ENCODE results near the gene DUSP9.

The DUSP9 gene

GRCh38 chrX:153626025-153626633 is 20.9 kb upstream of the DUSP9 start:
- no peak for TF ChIP-seq POLR2A (IDR thresholded peaks at IDR 0.05; ENCODE audit: low read depth, low read length)
- DNase-seq (ENCODE audit: insufficient read length, low spot score) = no peak
- FAIRE-seq = no peak

- no peak for TF ChIP-seq POLR2A (IDR thresholded peaks at IDR 0.05; ENCODE audit: low read depth, low read length)
- DNase-seq (ENCODE audit: insufficient read length, low spot score) (no peak), FAIRE-seq (no peak)
These were observed 19.9 kb upstream of the DUSP9 start for GRCh38 chrX:153626863-153627674.

- DNase-seq (ENCODE audit: insufficient read length, low spot score) (no peak), FAIRE-seq (no peak)
These were observed 19.3 kb upstream of the DUSP9 start for GRCh38 chrX:153627675-153628111.

GRCh38 chrX:153628129-153628528 is 18.9 kb upstream of the DUSP9 start:
- DNase-seq (ENCODE audit: insufficient read length, low spot score) (no peak), FAIRE-seq (no peak)
- no peak for TF ChIP-seq POLR2A (IDR thresholded peaks at IDR 0.05; ENCODE audit: low read depth, low read length)

More at GRCh38 chrX:153627675-153628111, 19.3 kb upstream of the DUSP9 start:
- no peak for TF ChIP-seq POLR2A (IDR thresholded peaks at IDR 0.05; ENCODE audit: low read depth, low read length)

GRCh38 chrX:153628665-153629064 is 18.3 kb upstream of the DUSP9 start:
- no peak for TF ChIP-seq POLR2A (IDR thresholded peaks at IDR 0.05; ENCODE audit: low read depth, low read length)
- FAIRE-seq (no peak), DNase-seq (ENCODE audit: insufficient read length, low spot score) (no peak)

- FAIRE-seq = no peak
- DNase-seq (ENCODE audit: insufficient read length, low spot score) = no peak
- no peak for TF ChIP-seq POLR2A (IDR thresholded peaks at IDR 0.05; ENCODE audit: low read depth, low read length)
These were observed 15.7 kb upstream of the DUSP9 start for GRCh38 chrX:153631346-153631745.

GRCh38 chrX:153631907-153632594 is 15.0 kb upstream of the DUSP9 start:
- FAIRE-seq = no peak
- no peak for DNase-seq (ENCODE audit: insufficient read length, low spot score)
- TF ChIP-seq POLR2A (IDR thresholded peaks at IDR 0.05; ENCODE audit: low read depth, low read length) = no peak

GRCh38 chrX:153632595-153632946 is 14.4 kb upstream of the DUSP9 start:
- TF ChIP-seq POLR2A (IDR thresholded peaks at IDR 0.05; ENCODE audit: low read depth, low read length) = no peak
- DNase-seq (ENCODE audit: insufficient read length, low spot score) = no peak
- no peak for FAIRE-seq

- TF ChIP-seq POLR2A (IDR thresholded peaks at IDR 0.05; ENCODE audit: low read depth, low read length) = no peak
- DNase-seq (ENCODE audit: insufficient read length, low spot score) = no peak
- no peak for FAIRE-seq
These were observed 14.0 kb upstream of the DUSP9 start for GRCh38 chrX:153633048-153633447.

GRCh38 chrX:153633607-153634180 is 13.3 kb upstream of the DUSP9 start:
- FAIRE-seq = no peak
- no peak for DNase-seq (ENCODE audit: insufficient read length, low spot score)

GRCh38 chrX:153634236-153634635 is 12.8 kb upstream of the DUSP9 start:
- TF ChIP-seq POLR2A (IDR thresholded peaks at IDR 0.05; ENCODE audit: low read depth, low read length) = no peak
- DNase-seq (ENCODE audit: insufficient read length, low spot score) (no peak), FAIRE-seq (no peak)

More at GRCh38 chrX:153633607-153634180, 13.3 kb upstream of the DUSP9 start:
- no peak for TF ChIP-seq POLR2A (IDR thresholded peaks at IDR 0.05; ENCODE audit: low read depth, low read length)

GRCh38 chrX:153634832-153635231 is 12.2 kb upstream of the DUSP9 start:
- FAIRE-seq (no peak), DNase-seq (ENCODE audit: insufficient read length, low spot score) (no peak)
- TF ChIP-seq POLR2A (IDR thresholded peaks at IDR 0.05; ENCODE audit: low read depth, low read length) = no peak

- no peak for FAIRE-seq
- DNase-seq (ENCODE audit: insufficient read length, low spot score) = no peak
These were observed 11.6 kb upstream of the DUSP9 start for GRCh38 chrX:153635388-153635787.

More at GRCh38 chrX:153635388-153635787, 11.6 kb upstream of the DUSP9 start:
- no peak for TF ChIP-seq POLR2A (IDR thresholded peaks at IDR 0.05; ENCODE audit: low read depth, low read length)

Data from H54 (cell line).